Measurements from ENCODE around the gene GSTO2.

DNA sequence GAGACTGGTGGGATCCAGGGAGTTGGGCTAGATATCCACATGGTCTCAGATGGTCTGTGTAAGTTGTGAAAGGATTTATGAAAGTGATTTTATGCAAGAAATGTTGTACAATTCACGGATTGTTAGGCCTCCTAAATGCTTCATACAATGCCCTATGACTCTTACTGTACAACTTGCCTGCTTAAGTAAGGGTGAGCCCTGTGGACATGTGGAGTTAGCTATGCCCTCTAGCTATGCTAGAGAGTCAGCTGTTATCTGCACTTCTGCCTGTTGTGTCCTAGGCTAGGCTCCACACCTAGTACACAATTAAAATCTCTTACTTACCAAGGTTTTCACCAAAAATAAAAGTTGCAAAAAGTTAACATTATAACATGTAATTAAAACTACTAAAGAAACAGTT lies 35.2 kb upstream of the GSTO2 start:
- TF ChIP-seq EZH2 (IDR thresholded peaks at IDR 0.05; ENCODE audit: borderline replicate concordance, low read length), result no peak
- TF ChIP-seq, protein P1, sequence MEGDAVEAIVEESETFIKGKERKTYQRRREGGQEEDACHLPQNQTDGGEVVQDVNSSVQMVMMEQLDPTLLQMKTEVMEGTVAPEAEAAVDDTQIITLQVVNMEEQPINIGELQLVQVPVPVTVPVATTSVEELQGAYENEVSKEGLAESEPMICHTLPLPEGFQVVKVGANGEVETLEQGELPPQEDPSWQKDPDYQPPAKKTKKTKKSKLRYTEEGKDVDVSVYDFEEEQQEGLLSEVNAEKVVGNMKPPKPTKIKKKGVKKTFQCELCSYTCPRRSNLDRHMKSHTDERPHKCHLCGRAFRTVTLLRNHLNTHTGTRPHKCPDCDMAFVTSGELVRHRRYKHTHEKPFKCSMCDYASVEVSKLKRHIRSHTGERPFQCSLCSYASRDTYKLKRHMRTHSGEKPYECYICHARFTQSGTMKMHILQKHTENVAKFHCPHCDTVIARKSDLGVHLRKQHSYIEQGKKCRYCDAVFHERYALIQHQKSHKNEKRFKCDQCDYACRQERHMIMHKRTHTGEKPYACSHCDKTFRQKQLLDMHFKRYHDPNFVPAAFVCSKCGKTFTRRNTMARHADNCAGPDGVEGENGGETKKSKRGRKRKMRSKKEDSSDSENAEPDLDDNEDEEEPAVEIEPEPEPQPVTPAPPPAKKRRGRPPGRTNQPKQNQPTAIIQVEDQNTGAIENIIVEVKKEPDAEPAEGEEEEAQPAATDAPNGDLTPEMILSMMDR (conservative IDR thresholded peaks at IDR 0.05 in 1 of 2, IDR thresholded peaks at IDR 0.05 in 1 of 2; ENCODE audit: extremely low read depth in 1 of 2, insufficient read depth in 1 of 2, low read depth in 1 of 2, low read length in 2 of 2), result no peak
